Hematopoietic multipotent progenitor cell treated with erythropoietin and hydrocortisone succinate and interleukin-3 and kit ligand, for 17 days (in vitro differentiated cells): ENCODE results near the gene HBE1.
"Not testable (repeated sequence)": the region's sequence is repeated elsewhere in the genome, so short reads cannot be mapped to it uniquely, and the experiment has no call there.

Source experiments
- DNase-seq: peaks from one replicate; pipeline ENCODE4 v3.0.0-alpha.2; 2015; ENCODE audit warnings: low spot score

HBE1 gene

GRCh38 chr11:5269715-5270147, at the start of gene HBE1:
Gene HBE1 (minus strand): TSS chr11:5269945. CDS start chr11:5269890, 55 bp downstream.
- no peak for DNase-seq

- DNase-seq = peak; percentile 61
These were observed 47.5 kb upstream of the HBE1 start for GRCh38 chr11:5317292-5317691.

- DNase-seq = not testable (repeated sequence)
These were observed 43.7 kb upstream of the HBE1 start for GRCh38 chr11:5313326-5314023.

GRCh38 chr11:5310423-5310822, 40.7 kb upstream of the HBE1 start:
- DNase-seq = no peak

- DNase-seq = no peak
These were observed 37.7 kb upstream of the HBE1 start for GRCh38 chr11:5307256-5308019.

- peak; percentile 44 for DNase-seq
These were observed 34.3 kb upstream of the HBE1 start for GRCh38 chr11:5304046-5304445.

- peak; percentile 70 for DNase-seq
These were observed 33.9 kb upstream of the HBE1 start for GRCh38 chr11:5303626-5304025.

- no peak for DNase-seq
These were observed 32.1 kb upstream of the HBE1 start, which contains the start of gene OR51B4 for GRCh38 chr11:5301846-5302245. Gene OR51B4 (minus strand): TSS chr11:5301946. CDS start chr11:5301946, 0 bp downstream.

- DNase-seq = peak; percentile 51
These were observed 30.5 kb upstream of the HBE1 start for GRCh38 chr11:5300251-5300650.

- DNase-seq = peak; percentile 59
These were observed 28.7 kb upstream of the HBE1 start for GRCh38 chr11:5298451-5298850.

- peak; percentile 78 for DNase-seq
These were observed 28.1 kb upstream of the HBE1 start for GRCh38 chr11:5297721-5298323.

- DNase-seq = not testable (repeated sequence)
These were observed 24.7 kb upstream of the HBE1 start for GRCh38 chr11:5294342-5294995.

GRCh38 chr11:5293028-5293427, 23.3 kb upstream of the HBE1 start:
- no peak for DNase-seq

- DNase-seq = peak; percentile 93
These were observed 21.6 kb upstream of the HBE1 start for GRCh38 chr11:5291207-5291838.

- DNase-seq = peak; percentile 74
These were observed 20.4 kb upstream of the HBE1 start for GRCh38 chr11:5290106-5290505.

GRCh38 chr11:5289696-5290095, 20.0 kb upstream of the HBE1 start:
- DNase-seq = peak; percentile 81

- peak; percentile 86 for DNase-seq
These were observed 19.3 kb upstream of the HBE1 start for GRCh38 chr11:5288906-5289550.

GRCh38 chr11:5288108-5288905, 18.6 kb upstream of the HBE1 start:
- DNase-seq = peak; percentile 97

GRCh38 chr11:5286901-5287300, 17.2 kb upstream of the HBE1 start:
- peak; percentile 70 for DNase-seq

- peak; percentile 75 for DNase-seq
These were observed 16.6 kb upstream of the HBE1 start for GRCh38 chr11:5286351-5286750.
